ENCODE measurements around the gene FBLIM1.

- no peak for TF ChIP-seq POLR2A (IDR thresholded peaks at IDR 0.05; ENCODE audit: low read depth, low read length)
- no peak for TF ChIP-seq POLR2AphosphoS5 (IDR thresholded peaks at IDR 0.05; ENCODE audit: low read depth, low read length)
- TF ChIP-seq TAF1 (IDR thresholded peaks at IDR 0.05; ENCODE audit: low read depth, low read length), result no peak
- TF ChIP-seq POU2F2 (IDR thresholded peaks at IDR 0.05; ENCODE audit: low read depth, low read length), result no peak
- no peak for TF ChIP-seq SPI1 (IDR thresholded peaks at IDR 0.05; ENCODE audit: low read depth, low read length)
- TF ChIP-seq PAX5 (IDR thresholded peaks at IDR 0.05; ENCODE audit: insufficient read depth, low read length, severe bottlenecking), result no peak
Measured at GRCh38 chr1:15770313-15770962, 11.8 kb downstream of the FBLIM1 start.
